Measurements from ENCODE around the gene PLEKHS1.
"Not testable (repeated sequence)": the region's sequence is repeated elsewhere in the genome, so short reads cannot be mapped to it uniquely, and the experiment has no call there.

Gene PLEKHS1

DNA sequence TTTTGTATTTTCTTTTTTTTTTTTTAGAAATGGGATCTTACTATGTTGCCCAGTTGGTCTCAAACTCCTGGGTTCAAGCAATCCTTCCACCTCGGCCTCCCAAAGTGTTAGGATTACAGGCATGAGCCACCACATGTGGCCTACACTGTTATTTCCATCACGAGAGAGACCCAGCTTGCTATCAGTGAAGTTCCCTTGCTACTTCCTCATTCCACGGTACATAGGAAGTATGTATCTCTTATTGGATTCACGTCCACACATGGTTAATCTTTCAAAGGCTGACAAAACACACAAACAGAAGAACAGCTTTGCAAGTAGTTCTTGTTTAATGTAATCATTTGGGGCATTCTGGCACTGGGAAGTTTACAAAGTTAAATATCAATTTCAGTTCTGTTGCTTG lies 51.5 kb downstream of the PLEKHS1 start:
- DNase-seq = no peak

DNA sequence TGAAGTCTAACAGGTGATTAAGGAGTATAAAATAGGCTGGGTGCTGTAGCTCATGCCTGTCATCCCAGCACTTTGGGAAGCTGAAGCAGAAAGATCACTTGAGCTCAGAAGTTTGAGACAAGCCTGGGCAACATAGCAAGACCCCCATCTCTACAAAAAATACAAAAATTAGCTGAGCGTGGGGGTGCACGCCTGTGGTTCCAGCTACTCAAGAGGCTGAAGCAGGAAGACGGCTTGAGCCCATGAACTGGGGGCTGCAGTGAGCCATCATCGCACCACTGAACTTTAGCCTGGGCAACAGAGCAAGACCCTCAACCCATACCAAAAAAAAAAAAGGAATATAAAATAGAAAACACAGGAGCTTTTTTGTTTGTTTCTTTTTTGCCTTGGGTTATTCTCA lies 55.0 kb downstream of the PLEKHS1 start:
- DNase-seq = no peak

DNA sequence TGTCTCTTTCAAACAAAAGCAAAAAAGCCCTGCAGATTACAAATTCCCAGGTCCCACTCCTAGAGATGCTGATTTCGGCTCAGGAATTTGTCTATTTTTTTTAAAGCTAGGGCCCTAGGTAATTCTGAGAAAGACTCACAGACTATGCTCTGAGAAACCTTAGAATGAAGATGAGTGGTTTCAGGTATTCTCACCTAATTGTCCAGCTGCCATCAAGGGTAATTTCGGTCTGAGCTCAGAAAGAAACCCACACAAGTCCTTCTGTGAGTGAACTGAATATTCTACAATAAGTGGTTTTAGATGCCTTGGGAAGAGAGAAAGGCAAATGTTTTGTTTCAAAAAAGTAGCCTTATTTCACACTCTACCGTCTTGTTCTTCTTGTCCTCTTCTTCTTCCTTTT lies 56.7 kb downstream of the PLEKHS1 start:
- DNase-seq = no peak

GRCh38 chr10:113814700-113815099 lies 63.2 kb downstream of the PLEKHS1 start:
- not testable (repeated sequence) for DNase-seq

DNA sequence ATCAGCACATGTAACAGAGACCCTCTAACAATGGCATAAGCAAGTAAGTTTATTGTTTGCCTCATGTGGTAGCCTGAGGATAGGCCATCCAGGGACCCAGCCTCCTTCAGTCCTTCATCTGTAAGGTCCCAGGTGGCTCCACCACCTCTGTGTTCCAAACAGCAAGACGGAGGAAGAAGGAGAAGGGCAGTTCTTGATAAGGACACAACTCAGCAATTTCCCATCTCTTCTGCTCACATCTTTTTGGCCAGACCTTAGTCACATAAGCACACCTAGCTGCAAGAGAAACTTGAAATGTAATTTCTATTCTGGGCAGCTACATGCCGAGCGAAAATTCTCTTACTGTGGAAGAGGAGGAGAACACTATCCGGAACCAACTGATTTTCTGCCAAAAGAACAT lies 68.5 kb downstream of the PLEKHS1 start:
- no peak for DNase-seq

GRCh38 chr10:113820507-113820906 lies 69.0 kb downstream of the PLEKHS1 start:
- DNase-seq = no peak

- not testable (repeated sequence) for DNase-seq
Measured at GRCh38 chr10:113821306-113821705, 69.8 kb downstream of the PLEKHS1 start.

DNA sequence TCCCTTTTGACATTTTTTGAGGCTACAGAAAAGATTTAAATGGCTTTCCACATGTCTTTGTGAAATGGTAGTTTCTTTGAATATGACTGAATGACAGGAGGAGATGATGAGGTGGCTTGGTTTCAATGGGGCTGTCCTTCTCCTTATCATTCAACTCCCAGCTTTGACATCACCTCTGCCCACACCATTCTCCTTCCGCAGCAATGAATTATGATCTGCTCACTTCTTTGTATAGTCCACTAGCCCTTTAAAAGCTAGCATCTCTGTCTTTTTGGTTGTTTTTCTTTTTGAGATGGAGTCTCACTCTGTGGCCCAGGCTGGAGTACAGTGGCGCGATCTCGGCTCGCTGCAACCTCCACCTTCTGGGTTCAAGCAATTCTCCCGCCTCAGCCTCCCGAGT lies 70.7 kb downstream of the PLEKHS1 start:
- no peak for DNase-seq

- no peak for DNase-seq
Measured at GRCh38 chr10:113823389-113823788, 71.9 kb downstream of the PLEKHS1 start.

- no peak for DNase-seq
Measured at GRCh38 chr10:113825791-113826190, 74.3 kb downstream of the PLEKHS1 start.

DNA sequence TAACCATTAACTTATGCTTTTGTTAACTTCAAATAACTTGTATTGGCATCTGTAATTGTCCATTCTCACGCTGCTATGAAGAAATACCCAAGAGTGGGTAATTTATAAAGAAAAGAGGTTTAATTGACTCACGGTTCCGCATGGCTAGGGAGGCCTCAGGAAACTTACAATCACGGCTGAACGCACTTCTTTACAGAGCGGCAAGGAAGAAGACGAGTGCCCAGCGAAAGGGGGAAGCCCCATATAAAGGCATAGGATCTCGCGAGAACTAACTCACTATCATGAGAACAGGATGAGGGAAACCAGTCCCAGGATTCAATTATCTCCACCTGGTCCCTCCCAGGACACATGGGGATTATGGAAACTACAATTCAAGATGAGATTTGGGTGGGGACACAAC lies 77.1 kb downstream of the PLEKHS1 start:
- not testable (repeated sequence) for DNase-seq
